ENCODE data around the gene PTPRJ.

Gene PTPRJ

GRCh38 chr11:47967577-47968525, 12.5 kb upstream of the PTPRJ start:
- no peak overlapping the region for H3K27ac ChIP-seq (ENCODE audit: insufficient read depth, low read depth, low read length, poor library complexity, severe bottlenecking)
- peaks cover 4% of the 10 kb centered on the region for H3K4me1 ChIP-seq (ENCODE audit: control insufficient read depth, insufficient read depth, low read length)
- H3K4me3 ChIP-seq (ENCODE audit: insufficient read depth, low read depth, low read length): no peak overlapping the region
- 89 to 95% methylated on average over 9 of the region's 9 CpGs for WGBS, 2 experiments
- no peaks in the 10 kb centered on the region for H3K9me3 ChIP-seq (ENCODE audit: control insufficient read depth, low read length)
- H3K27me3 ChIP-seq (ENCODE audit: control insufficient read depth, insufficient read depth, low read length, poor library complexity, severe bottlenecking): no peaks in the 10 kb centered on the region
- H3K36me3 ChIP-seq (ENCODE audit: control insufficient read depth, insufficient read depth, low read length): no peaks in the 10 kb centered on the region

- no peak overlapping the region for H3K27ac ChIP-seq (ENCODE audit: insufficient read depth, low read depth, low read length, poor library complexity, severe bottlenecking)
- 96% methylated on average over 8 of the region's 8 CpGs for WGBS, 2 experiments
Measured at GRCh38 chr11:47969401-47969800, 11.0 kb upstream of the PTPRJ start.

GRCh38 chr11:47971501-47971900, 8.9 kb upstream of the PTPRJ start:
- H3K9me3 ChIP-seq (ENCODE audit: control insufficient read depth, low read length): no peaks in the 10 kb centered on the region
- H3K4me3 ChIP-seq (ENCODE audit: insufficient read depth, low read depth, low read length): no peak overlapping the region
- H3K36me3 ChIP-seq (ENCODE audit: control insufficient read depth, insufficient read depth, low read length): no peaks in the 10 kb centered on the region
- no peaks in the 10 kb centered on the region for H3K27me3 ChIP-seq (ENCODE audit: control insufficient read depth, insufficient read depth, low read length, poor library complexity, severe bottlenecking)
- H3K27ac ChIP-seq (ENCODE audit: insufficient read depth, low read depth, low read length, poor library complexity, severe bottlenecking): no peak overlapping the region
- 90 to 92% methylated on average over 4 of the region's 4 CpGs for WGBS, 2 experiments
- peaks cover 24% of the 10 kb centered on the region for H3K4me1 ChIP-seq (ENCODE audit: control insufficient read depth, insufficient read depth, low read length)

More at GRCh38 chr11:47969401-47969800, 11.0 kb upstream of the PTPRJ start:
- Histone ChIP-seq H3K36me3 (ENCODE audit: control insufficient read depth, insufficient read depth, low read length) (no peaks in the 10 kb centered on the region), H3K4me3 (ENCODE audit: insufficient read depth, low read depth, low read length) (no peak overlapping the region), H3K4me1 (ENCODE audit: control insufficient read depth, insufficient read depth, low read length) (peaks cover 17% of the 10 kb centered on the region), H3K9me3 (ENCODE audit: control insufficient read depth, low read length) (no peaks in the 10 kb centered on the region), H3K27me3 (ENCODE audit: control insufficient read depth, insufficient read depth, low read length, poor library complexity, severe bottlenecking) (no peaks in the 10 kb centered on the region)

GRCh38 chr11:47973173-47973572, 7.2 kb upstream of the PTPRJ start:
- peaks cover 24% of the 10 kb centered on the region for H3K4me1 ChIP-seq (ENCODE audit: control insufficient read depth, insufficient read depth, low read length)
- H3K4me3 ChIP-seq (ENCODE audit: insufficient read depth, low read depth, low read length): no peak overlapping the region
- WGBS, 2 experiments: 87 to 89% methylated on average over 4 of the region's 4 CpGs
- no peaks in the 10 kb centered on the region for H3K27me3 ChIP-seq (ENCODE audit: control insufficient read depth, insufficient read depth, low read length, poor library complexity, severe bottlenecking)
- H3K27ac ChIP-seq (ENCODE audit: insufficient read depth, low read depth, low read length, poor library complexity, severe bottlenecking): no peak overlapping the region
- no peaks in the 10 kb centered on the region for H3K36me3 ChIP-seq (ENCODE audit: control insufficient read depth, insufficient read depth, low read length)
- no peaks in the 10 kb centered on the region for H3K9me3 ChIP-seq (ENCODE audit: control insufficient read depth, low read length)

- Histone ChIP-seq H3K36me3 (ENCODE audit: control insufficient read depth, insufficient read depth, low read length) (no peaks in the 10 kb centered on the region), H3K4me1 (ENCODE audit: control insufficient read depth, insufficient read depth, low read length) (peaks cover 28% of the 10 kb centered on the region), H3K27ac (ENCODE audit: insufficient read depth, low read depth, low read length, poor library complexity, severe bottlenecking) (no peak overlapping the region), H3K4me3 (ENCODE audit: insufficient read depth, low read depth, low read length) (no peak overlapping the region), H3K9me3 (ENCODE audit: control insufficient read depth, low read length) (no peaks in the 10 kb centered on the region), H3K27me3 (ENCODE audit: control insufficient read depth, insufficient read depth, low read length, poor library complexity, severe bottlenecking) (peaks cover 9% of the 10 kb centered on the region)
- 90 to 92% methylated on average over 2 of the region's 2 CpGs for WGBS, 2 experiments
Measured at GRCh38 chr11:47976931-47977330, 3.4 kb upstream of the PTPRJ start.

GRCh38 chr11:47977623-47978022, 2.7 kb upstream of the PTPRJ start:
- Histone ChIP-seq H3K36me3 (ENCODE audit: control insufficient read depth, insufficient read depth, low read length) (no peaks in the 10 kb centered on the region), H3K4me1 (ENCODE audit: control insufficient read depth, insufficient read depth, low read length) (peaks cover 32% of the 10 kb centered on the region), H3K9me3 (ENCODE audit: control insufficient read depth, low read length) (no peaks in the 10 kb centered on the region), H3K27me3 (ENCODE audit: control insufficient read depth, insufficient read depth, low read length, poor library complexity, severe bottlenecking) (peaks cover 12% of the 10 kb centered on the region), H3K4me3 (ENCODE audit: insufficient read depth, low read depth, low read length) (no peak overlapping the region), H3K27ac (ENCODE audit: insufficient read depth, low read depth, low read length, poor library complexity, severe bottlenecking) (no peak overlapping the region)
- WGBS, 2 experiments: 85 to 91% methylated on average over 5 of the region's 5 CpGs

- H3K27me3 ChIP-seq (ENCODE audit: control insufficient read depth, insufficient read depth, low read length, poor library complexity, severe bottlenecking): peaks cover 12% of the 10 kb centered on the region
- peaks cover 17% of the 10 kb centered on the region for H3K4me1 ChIP-seq (ENCODE audit: control insufficient read depth, insufficient read depth, low read length)
- peak overlapping the region; percentile 63 for H3K27ac ChIP-seq (ENCODE audit: insufficient read depth, low read depth, low read length, poor library complexity, severe bottlenecking)
- no peaks in the 10 kb centered on the region for H3K9me3 ChIP-seq (ENCODE audit: control insufficient read depth, low read length)
- H3K4me3 ChIP-seq (ENCODE audit: insufficient read depth, low read depth, low read length): peak overlapping the region; percentile 69
- WGBS, 2 experiments: 30 to 34% methylated on average over 18 of the region's 18 CpGs
- H3K36me3 ChIP-seq (ENCODE audit: control insufficient read depth, insufficient read depth, low read length): no peaks in the 10 kb centered on the region
Measured at GRCh38 chr11:47979378-47980087, 826 bp upstream of the PTPRJ start.

- peaks cover 12% of the 10 kb centered on the region for H3K4me1 ChIP-seq (ENCODE audit: control insufficient read depth, insufficient read depth, low read length)
- no peaks in the 10 kb centered on the region for H3K36me3 ChIP-seq (ENCODE audit: control insufficient read depth, insufficient read depth, low read length)
- H3K9me3 ChIP-seq (ENCODE audit: control insufficient read depth, low read length): no peaks in the 10 kb centered on the region
- 0 to 1% methylated on average over 82 of the region's 82 CpGs for WGBS, 2 experiments
- no peak overlapping the region for H3K27ac ChIP-seq (ENCODE audit: insufficient read depth, low read depth, low read length, poor library complexity, severe bottlenecking)
- peaks cover 12% of the 10 kb centered on the region for H3K27me3 ChIP-seq (ENCODE audit: control insufficient read depth, insufficient read depth, low read length, poor library complexity, severe bottlenecking)
- H3K4me3 ChIP-seq (ENCODE audit: insufficient read depth, low read depth, low read length): peak overlapping the region; percentile 69
Measured at GRCh38 chr11:47980907-47981621, 705 bp downstream of the PTPRJ start.

GRCh38 chr11:47981667-47982404, 1.5 kb downstream of the PTPRJ start:
- WGBS, 2 experiments: 65% methylated on average over 17 of the region's 17 CpGs
- no peaks in the 10 kb centered on the region for H3K36me3 ChIP-seq (ENCODE audit: control insufficient read depth, insufficient read depth, low read length)
- peaks cover 12% of the 10 kb centered on the region for H3K4me1 ChIP-seq (ENCODE audit: control insufficient read depth, insufficient read depth, low read length)
- H3K4me3 ChIP-seq (ENCODE audit: insufficient read depth, low read depth, low read length): peak overlapping the region; percentile 69
- peaks cover 12% of the 10 kb centered on the region for H3K27me3 ChIP-seq (ENCODE audit: control insufficient read depth, insufficient read depth, low read length, poor library complexity, severe bottlenecking)
- H3K27ac ChIP-seq (ENCODE audit: insufficient read depth, low read depth, low read length, poor library complexity, severe bottlenecking): no peak overlapping the region
- H3K9me3 ChIP-seq (ENCODE audit: control insufficient read depth, low read length): no peaks in the 10 kb centered on the region

Data from ectodermal cell (in vitro differentiated cells).